ENCODE data around the gene SLIT3.

- TF ChIP-seq GATA2 (IDR thresholded peaks at IDR 0.05; ENCODE audit: low read depth, low read length) (no peak), GATA3 (IDR thresholded peaks at IDR 0.05; ENCODE audit: low read depth, low read length) (no peak)
Observed at GRCh38 chr5:168863021-168863420, 437.9 kb downstream of the SLIT3 start.

Data from SH-SY5Y (cell line).